Measurements from ENCODE around the gene SLAMF7.
"Not testable (repeated sequence)": the region's sequence is repeated elsewhere in the genome, so short reads cannot be mapped to it uniquely, and the experiment has no call there.

The SLAMF7 gene

DNA sequence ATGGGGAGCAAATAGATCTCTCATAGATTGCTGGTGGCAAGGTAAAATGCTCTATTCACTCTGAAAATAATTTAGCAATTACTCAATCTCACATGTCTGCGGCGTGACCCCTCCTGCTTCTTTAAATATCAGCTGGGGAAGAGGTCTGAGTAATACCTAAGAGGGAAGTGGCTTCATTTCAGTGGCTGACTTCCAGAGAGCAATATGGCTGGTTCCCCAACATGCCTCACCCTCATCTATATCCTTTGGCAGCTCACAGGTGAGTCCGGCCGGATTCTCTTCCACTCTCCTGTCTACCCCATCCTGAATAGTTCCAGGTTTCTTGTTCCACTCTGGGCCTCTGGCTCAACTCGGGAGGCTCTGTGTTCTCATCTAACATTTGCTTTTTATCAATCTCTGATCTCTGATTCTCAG lies at the start of gene SLAMF7:
Gene SLAMF7, plus strand, starts transcription at position 150 of the 414 bp plus-strand sequence. Its CDS starts 55 bp downstream, at position 205.
- no peak for DNase-seq (ENCODE audit: low read depth in 2 of 3, low spot score in 2 of 3)

- DNase-seq (ENCODE audit: low read depth in 2 of 3, low spot score in 2 of 3): not testable (repeated sequence)
These were observed 46.7 kb upstream of the SLAMF7 start for GRCh38 chr1:160692390-160692789.

- DNase-seq (ENCODE audit: low read depth in 2 of 3, low spot score in 2 of 3): no peak
These were observed 36.9 kb upstream of the SLAMF7 start for GRCh38 chr1:160702100-160702499.

- no peak for DNase-seq (ENCODE audit: low read depth in 2 of 3, low spot score in 2 of 3)
These were observed 34.8 kb upstream of the SLAMF7 start for GRCh38 chr1:160704250-160704649.

GRCh38 chr1:160705212-160705621 lies 33.8 kb upstream of the SLAMF7 start:
- not testable (repeated sequence) for DNase-seq (ENCODE audit: low read depth in 2 of 3, low spot score in 2 of 3)

- no peak for DNase-seq (ENCODE audit: low read depth in 2 of 3, low spot score in 2 of 3)
These were observed 33.3 kb upstream of the SLAMF7 start for GRCh38 chr1:160705742-160706141.

DNA sequence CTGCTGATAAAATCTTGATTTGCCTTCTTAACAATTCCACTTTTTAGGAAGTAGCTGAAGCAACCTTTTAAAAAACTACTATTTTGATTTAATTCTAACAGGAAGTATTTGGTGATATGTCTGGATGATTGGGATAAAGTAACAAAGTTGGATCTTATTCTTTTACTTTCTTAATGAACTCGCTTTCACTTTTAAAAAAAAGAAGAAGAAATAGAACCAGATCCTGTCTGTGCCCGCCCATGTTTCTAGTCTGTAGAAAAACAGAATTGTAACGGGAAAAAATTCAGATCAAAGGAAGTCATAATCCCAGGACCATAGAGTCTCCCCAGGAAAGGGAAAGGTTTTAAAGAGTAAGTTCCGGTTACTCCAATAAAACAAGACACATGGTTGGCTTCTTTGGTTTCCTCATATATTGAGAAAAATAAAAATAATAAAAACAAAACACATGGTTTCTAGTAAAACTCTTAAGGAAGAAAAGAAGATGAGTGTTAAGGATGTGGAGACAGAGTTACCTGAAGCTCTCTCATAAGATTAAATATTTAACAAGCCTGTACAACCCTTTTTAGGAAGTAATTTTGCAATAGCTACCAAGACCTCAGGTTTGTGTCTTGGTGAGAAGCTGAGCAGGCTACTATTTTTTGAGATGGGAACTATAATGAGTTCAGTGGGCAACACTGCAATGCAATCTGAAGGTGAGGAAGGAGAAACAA lies 32.4 kb upstream of the SLAMF7 start:
- no peak for DNase-seq (ENCODE audit: low read depth in 2 of 3, low spot score in 2 of 3)

DNA sequence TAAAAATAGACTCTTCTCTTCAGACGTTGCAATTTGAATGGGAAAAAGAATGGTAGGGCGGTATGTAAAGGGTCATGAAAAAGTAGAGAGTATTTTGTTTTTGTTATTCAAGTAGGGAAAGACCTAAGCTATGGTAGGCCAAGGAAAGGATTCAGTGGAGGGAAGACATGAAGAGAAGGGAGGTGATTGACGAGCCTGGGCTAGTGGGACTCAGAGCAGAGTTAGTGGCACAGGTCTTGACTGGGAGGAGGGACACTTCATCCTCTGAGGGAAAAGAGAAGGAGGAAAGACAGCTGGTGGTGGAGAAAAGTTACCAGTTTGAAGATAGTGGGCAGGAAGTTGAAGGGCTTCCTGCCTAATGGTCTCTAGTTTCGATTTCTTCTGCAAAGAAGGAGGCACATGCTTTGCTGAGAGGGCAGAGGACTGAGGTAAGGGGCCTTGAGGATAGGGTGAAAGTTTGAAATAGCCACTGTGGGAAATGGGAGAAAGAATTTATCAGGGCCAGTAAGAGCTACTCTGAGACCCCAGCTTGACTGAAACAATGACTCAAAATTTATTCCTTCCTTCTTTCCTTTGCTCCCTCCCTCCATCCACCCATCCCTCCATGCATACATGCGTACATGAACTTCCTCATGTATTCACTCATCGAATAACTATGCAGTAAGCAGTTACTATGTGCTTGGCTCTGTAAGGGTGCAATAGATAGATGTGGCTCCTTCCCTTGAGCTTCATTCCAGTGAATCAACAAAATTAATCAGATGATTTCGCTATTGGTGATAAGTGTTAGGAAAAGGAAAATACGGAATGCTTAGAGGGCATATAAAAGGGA lies 31.6 kb upstream of the SLAMF7 start:
- no peak for DNase-seq (ENCODE audit: low read depth in 2 of 3, low spot score in 2 of 3)

GRCh38 chr1:160708118-160708517 lies 30.9 kb upstream of the SLAMF7 start:
- no peak for DNase-seq (ENCODE audit: low read depth in 2 of 3, low spot score in 2 of 3)

DNA sequence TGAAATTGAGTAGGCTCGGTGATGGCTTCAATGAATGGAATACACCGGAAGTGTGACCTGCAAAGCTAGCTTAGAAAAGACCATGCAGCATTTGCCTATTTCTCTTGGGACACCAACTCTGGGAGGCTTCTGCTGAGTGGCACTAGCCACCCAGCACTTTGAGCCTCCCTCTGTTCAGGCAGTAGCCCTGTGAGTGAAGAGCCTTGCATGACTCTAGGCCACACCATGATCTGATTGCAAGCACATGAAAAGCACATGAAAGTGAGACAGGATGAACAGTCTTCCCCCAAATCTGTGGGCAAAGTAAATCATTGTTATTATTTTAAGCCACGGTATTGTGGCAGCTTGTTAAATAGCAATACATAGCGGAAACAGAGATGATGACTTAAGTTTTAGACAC lies 30.2 kb upstream of the SLAMF7 start:
- DNase-seq (ENCODE audit: low read depth in 2 of 3, low spot score in 2 of 3): no peak

- no peak for DNase-seq (ENCODE audit: low read depth in 2 of 3, low spot score in 2 of 3)
These were observed 29.3 kb upstream of the SLAMF7 start for GRCh38 chr1:160709715-160710114.

DNA sequence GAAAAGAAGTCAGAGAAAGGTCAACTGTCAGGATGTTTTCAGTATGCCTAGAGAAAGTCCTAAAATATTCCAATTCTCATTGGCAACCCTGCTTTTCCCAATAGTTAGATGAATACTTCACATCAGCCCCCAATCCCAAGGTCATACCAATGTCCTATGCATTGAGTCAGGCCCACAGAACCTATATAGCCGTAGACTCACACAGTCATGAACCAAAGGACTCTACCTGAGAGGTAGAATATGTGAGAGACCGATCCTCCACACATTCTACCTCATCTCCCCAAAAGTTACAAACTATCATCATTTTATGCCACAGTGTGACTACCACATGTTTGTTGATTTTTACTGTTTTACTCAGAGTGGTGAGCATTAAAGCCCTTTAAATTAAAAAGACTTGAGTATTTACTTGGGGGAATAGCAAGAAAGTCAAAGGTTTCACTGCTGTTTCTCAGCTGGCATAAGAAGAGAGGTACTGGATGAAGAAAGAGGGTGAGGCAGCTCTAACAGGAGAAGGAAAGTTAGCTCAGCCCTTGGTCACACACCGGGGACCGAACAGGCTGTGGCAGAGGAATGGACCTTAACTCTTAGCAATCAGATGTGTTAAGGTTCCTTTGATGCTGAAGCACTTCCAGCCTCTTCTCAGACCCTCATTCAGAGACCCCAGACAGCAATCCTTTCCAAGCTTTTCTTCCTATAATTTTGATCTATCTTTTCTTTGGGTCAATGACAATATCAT lies 28.4 kb upstream of the SLAMF7 start:
- DNase-seq (ENCODE audit: low read depth in 2 of 3, low spot score in 2 of 3): no peak

GRCh38 chr1:160711276-160711601 lies 27.8 kb upstream of the SLAMF7 start:
- DNase-seq (ENCODE audit: low read depth in 2 of 3, low spot score in 2 of 3): no peak

DNA sequence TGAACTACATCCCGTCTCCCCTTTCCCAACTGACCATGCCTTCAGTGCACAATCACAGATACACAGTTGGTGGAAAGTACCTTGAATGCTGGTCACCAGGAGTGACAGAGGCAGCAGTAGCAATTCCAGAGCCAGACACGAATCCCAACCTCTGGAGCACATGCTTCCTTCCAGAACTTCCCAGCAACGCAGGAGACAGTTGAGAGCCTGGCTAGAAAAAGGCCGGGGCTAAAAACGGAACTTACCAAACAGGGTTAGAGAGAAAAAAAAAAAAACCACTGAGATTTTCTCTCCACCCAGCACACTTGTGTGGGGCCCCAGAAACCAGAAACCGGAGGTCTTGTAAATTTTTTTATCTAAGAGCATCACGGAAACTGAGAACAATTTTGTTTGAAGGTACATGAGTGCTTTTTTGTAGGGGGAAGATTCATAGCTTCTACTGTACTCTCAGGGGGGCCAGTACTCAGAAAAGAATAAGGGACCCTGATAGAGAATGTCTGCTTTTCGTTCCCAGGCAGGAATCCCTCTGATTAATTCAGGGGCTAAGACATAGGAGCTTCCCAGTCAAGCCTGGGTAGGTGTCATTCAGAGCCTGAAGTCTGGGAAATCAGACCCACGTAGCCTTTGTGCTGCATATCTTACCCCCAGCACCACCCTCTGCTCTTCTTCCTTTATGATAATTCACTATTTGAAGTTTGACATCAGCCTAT lies 27.3 kb upstream of the SLAMF7 start, which contains the start of gene CD48:
Gene CD48, minus strand, starts transcription at position 221 of the 710 bp plus-strand sequence. Its CDS starts 59 bp downstream, at position 162.
- DNase-seq (ENCODE audit: low read depth in 2 of 3, low spot score in 2 of 3): no peak

- DNase-seq (ENCODE audit: low read depth in 2 of 3, low spot score in 2 of 3): not testable (repeated sequence)
These were observed 26.4 kb upstream of the SLAMF7 start for GRCh38 chr1:160712525-160713080.

GRCh38 chr1:160713161-160713560 lies 25.9 kb upstream of the SLAMF7 start:
- no peak for DNase-seq (ENCODE audit: low read depth in 2 of 3, low spot score in 2 of 3)

DNA sequence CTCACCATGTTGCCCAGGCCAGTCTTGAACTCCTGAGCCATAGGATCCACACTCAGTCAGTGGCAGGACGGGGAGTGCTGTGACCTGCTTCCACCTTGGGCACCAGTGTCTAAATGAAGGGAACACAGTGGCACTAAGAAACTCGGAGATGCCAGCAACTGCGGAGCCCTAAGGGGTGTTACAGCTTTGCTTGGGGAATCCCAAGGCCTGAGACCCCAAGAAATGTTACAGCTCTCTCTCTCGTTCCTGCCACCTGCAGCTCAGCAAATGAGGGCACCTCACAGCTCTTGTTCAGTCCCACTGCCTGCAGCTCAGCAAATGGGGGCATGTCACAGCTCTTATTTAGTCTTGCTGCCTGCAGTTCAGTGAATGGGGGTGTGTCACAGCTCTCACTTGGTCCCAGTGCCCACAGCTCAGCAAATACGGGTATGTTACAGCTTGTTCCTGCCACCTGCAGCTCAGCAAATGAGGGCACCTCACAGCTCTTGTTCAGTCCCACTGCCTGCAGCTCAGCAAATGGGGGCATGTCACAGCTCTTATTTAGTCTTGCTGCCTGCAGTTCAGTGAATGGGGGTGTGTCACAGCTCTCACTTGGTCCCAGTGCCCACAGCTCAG lies 24.9 kb upstream of the SLAMF7 start:
- DNase-seq (ENCODE audit: low read depth in 2 of 3, low spot score in 2 of 3): not testable (repeated sequence)

- no peak for DNase-seq (ENCODE audit: low read depth in 2 of 3, low spot score in 2 of 3)
These were observed 23.0 kb upstream of the SLAMF7 start for GRCh38 chr1:160716013-160716412.

DNA sequence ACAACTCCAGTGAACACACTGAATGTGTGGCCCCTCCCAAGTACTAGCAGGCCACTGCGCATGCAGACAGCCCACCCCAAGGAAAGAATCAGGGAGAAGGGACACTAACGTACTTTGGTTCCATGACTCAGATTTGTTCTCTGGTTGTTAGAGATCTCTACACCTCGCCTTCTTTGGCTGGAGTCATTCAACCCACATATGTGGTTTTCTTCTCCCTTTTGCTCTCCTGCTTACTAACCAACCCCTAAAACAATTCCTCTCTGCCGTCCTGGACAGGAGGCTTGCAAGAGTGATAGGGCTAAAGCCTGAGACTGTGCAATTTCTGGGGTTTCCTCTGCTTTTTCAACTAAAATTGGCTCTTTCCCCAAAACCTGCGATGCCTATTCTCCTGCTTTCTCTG lies 21.7 kb upstream of the SLAMF7 start:
- no peak for DNase-seq (ENCODE audit: low read depth in 2 of 3, low spot score in 2 of 3)

DNA sequence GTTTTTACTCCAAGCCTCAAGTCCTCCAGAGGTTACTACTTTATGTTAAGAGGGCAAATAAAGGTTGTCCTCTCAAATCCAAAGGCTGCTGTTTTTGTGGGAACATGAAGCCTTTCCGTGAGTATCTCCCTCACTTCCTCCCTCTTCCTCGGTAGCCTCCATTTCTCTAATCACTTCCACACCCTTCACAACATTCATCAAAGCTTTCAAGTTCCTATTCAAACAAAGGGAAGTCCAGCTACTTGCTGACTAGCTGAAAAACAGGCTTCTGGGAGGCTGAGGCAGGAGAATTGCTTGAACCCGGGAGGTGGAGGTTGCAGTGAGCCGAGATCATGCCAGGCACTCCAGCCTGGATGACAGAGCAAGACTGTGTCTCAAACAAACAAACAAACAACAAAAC lies 20.8 kb upstream of the SLAMF7 start:
- no peak for DNase-seq (ENCODE audit: low read depth in 2 of 3, low spot score in 2 of 3)
